GM21360 (cell line): ENCODE results near the gene BHMT.
"Not testable (repeated sequence)": the region's sequence is repeated elsewhere in the genome, so short reads cannot be mapped to it uniquely, and the experiment has no call there.

Experiments
- ATAC-seq: cut with Tn5 transposase; IDR thresholded peaks from one replicate; pipeline ENCODE4 v1.9.1; 2021; ENCODE audit warnings: mild to moderate bottlenecking, moderate library complexity; ENCODE audit not compliant: unreplicated experiment

Gene BHMT

GRCh38 chr5:79111960-79112702 is 522 bp downstream of the BHMT start:
- ATAC-seq, result no peak

GRCh38 chr5:79112703-79113058 is 1.1 kb downstream of the BHMT start:
- ATAC-seq, result no peak

- no peak for ATAC-seq
Observed at GRCh38 chr5:79119486-79119885, 7.9 kb downstream of the BHMT start.

DNA sequence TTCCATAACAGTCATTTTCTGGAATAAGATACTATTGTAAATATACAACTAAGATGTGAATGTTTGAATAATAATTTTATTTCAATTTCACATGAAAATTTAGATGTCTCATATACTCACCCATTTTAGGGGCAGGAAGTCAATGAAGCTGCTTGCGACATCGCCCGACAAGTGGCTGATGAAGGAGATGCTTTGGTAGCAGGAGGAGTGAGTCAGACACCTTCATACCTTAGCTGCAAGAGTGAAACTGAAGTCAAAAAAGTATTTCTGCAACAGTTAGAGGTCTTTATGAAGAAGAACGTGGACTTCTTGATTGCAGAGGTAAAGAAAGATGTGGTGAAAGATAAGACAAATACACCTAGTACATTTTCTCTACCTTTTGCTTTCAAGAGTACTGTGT is 8.6 kb downstream of the BHMT start:
- no peak for ATAC-seq

GRCh38 chr5:79122973-79123372 is 11.4 kb downstream of the BHMT start:
- no peak for ATAC-seq

DNA sequence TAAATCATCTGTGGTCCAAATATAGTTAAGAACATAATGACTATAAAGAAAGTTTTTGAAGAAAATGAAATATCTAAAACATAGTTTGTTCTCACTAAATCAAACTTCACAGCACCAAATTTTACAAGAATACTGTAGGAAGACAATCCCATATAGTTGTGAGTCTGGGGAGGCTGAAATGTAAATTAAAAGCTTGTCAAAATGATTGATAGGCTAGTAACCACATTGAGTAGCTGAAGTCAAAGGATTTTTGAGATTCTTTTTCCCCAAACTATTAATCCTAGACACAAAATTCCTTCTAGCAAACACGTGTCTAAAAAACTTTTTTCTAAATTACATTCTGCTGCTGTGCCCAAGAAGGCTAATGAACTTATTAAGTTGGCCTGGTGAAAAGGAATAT is 13.0 kb downstream of the BHMT start:
- ATAC-seq, result no peak

DNA sequence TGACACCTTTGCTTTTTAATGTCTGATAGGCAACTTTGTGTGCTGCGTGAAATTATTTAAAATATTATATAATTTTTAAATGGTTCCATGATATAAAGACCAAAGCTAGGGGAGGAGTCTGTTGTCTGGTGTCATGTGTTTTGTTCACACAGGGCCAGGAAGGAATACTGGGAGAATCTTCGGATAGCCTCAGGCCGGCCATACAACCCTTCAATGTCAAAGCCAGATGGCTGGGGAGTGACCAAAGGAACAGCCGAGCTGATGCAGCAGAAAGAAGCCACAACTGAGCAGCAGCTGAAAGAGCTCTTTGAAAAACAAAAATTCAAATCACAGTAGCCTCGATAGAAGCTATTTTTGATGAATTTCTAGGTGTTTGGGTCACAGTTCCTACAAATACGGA is 19.2 kb downstream of the BHMT start:
- no peak for ATAC-seq

DNA sequence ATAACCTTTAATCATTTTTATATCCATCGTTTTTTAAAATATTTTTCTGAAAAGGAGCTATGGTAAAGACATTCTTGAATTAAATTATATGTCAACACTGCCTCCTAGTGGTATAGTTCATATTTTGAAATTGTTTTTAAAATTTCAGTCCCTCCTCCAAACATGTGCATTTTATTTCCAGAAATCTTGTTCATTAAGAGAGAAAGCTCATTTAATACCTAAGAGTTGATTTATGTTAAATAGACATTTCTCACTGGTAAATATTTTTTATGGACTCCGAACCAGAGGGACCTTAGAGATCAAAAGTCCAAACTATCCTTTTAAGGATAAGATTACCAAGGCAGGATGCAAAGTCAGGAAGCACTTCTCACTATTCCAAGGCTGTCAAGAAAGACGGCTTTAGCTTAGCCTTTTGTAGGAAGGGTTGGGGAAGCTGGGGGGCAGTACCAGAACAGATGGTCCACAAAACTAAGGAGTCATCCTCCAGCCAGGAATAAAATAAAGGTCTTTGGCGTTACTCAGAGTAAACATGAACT is 21.6 kb downstream of the BHMT start:
- no peak for ATAC-seq

- ATAC-seq, result no peak
Observed at GRCh38 chr5:79133657-79134451, 22.2 kb downstream of the BHMT start.

DNA sequence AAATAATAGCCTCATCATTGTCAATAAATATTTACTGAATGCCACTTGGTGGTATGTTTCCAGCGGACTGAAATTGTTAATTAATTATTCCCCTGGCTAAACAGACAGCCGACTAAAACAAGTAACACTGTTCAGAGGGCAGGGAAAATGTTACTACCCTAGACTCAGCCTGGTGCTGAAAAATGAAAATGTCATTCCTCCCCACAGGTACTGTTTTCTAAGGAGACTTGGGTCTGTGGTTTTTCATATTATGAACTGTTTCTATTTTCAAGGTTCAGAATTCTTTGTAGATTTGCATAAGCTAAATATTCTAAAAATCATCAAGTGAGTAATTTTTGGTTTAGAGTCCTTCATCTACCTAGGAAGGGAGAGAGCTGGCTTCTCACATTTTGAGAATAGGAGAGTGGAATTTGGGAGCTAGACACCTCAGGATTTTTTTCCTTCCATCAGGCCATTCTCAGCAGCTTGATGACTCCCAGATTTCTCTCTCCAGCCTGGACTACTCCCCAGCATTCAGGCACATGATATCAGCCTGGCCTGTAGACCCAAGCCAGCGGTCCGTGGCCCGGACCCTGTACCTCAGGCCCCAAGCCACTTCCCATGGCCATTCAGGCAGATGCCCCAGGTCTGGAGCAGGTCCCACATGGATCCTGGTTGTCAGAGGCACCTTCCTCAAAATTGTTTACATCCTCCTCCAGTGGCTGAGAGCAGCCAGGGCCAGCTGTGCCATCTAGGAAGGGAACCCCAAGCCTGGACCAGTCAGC is 24.4 kb downstream of the BHMT start:
- ATAC-seq, result no peak

DNA sequence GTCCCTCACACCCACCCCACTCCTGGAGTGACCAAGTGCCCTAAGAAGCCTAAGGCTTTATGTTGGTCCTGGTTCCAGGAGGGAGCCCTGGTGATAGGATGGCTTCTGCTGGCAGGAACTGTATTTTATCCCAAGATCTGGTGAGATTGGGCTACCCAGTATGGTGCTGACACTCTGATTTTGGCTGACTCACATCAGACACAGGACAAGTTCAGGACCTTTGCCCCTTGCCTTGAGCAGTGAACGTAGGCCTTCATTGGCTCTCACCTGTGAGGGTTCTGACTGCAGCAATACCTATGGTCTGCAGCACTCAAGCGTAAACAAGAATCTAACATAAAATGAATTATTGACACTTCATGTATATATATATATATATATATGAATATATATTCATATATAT is 25.0 kb downstream of the BHMT start:
- ATAC-seq, result no peak

- no peak for ATAC-seq
Observed at GRCh38 chr5:79140553-79140952, 28.9 kb downstream of the BHMT start.

DNA sequence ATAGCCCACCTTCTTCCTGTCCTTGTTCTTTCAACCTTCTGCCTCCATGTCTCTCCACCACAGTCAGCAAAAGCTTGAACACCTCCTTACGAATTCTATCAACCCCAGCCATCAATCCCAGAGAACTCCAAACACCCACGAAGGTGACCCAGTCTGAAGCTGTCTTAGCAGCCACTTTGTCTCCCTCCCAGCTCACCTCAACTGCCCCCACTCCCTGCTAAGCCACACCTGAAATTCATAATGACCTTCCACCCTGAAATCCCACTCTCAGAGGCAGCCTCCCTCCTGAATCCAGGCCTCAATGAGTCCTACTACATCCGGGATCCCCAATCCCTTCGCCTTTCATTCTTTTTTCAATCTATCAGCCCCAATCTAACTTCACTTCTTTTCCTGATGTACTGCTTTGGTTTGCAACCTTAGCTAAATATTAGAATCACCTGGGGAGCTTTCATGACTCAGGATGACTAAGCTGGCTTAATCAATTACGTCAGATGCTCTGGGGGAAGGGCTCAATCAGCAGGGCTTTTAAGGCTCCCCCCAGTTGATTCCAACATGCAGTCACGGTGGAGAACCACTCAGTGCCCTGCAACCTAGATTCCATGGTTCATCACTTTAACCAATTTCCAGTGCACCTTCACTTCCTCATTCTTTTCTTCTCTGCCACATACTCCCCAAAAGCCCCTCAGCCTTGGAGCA is 32.2 kb downstream of the BHMT start:
- no peak for ATAC-seq

DNA sequence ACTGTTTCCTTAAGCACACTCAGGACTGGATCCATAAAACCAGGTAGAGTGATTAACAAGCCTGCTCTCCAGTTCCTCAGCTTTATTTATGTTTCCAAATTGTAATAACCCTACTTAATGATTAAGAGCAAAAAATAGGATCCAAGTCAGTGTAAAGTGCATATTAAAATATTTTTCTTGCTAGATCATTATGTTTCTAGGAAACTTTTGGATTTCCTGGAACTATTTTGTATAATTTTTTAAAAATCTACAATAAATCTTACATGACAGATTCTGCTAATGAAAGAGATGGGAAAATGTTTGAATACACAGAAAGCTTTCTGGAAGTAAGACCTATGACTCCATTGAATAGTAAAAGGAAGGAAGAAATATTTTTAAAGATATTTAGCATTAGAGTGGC is 35.5 kb downstream of the BHMT start:
- ATAC-seq, result no peak

- no peak for ATAC-seq
Observed at GRCh38 chr5:79149433-79149832, 37.8 kb downstream of the BHMT start.

DNA sequence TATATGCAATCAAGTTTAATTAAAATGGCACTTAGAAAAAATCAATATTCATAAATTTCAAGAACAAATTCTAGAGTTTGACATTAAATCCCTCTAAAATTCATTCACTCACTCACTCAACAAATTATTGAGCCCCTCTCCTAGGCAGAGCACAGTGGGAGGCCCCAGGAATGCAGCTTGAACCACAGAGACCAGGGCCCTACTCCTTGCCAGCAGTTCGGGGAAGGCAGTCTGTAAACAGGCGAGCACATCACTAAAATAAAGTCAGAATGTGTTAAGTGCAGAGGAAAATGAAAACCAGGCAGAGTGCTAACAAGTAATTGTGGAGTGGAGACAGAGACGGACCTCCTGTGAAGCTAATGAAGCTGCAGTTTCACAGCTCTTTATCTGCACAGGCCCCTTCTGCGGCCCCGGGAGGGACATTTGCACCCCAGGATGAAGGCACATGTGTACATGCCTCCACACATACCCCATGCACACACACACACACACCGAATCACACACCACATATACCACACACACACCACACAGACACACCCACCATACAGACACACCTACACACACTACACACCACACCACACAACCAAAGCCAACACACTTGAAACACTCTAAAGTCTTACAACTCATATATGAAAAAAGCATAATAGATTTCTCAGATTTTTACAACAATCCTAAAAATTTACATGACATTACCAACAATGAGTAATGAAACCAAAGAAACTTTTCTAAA is 40.5 kb downstream of the BHMT start:
- no peak for ATAC-seq

DNA sequence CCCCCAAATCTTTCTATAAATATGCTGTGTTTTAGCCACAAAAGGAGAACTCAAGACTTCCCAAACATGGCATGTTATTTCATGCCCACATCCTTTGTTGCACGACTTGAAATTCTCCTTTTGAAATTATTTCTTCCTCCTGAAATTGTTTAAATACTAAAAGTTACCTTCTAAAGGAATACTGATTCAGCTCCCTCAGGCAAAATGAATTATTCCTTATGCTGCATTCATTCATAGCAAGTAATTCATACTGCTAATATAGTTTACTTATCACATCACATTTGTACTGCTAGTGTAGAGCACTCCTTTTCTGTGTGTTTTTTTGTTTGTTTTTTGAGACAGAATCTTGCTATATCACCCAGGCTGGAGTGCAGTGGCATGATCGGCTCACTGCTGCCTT is 45.7 kb downstream of the BHMT start:
- no peak for ATAC-seq

DNA sequence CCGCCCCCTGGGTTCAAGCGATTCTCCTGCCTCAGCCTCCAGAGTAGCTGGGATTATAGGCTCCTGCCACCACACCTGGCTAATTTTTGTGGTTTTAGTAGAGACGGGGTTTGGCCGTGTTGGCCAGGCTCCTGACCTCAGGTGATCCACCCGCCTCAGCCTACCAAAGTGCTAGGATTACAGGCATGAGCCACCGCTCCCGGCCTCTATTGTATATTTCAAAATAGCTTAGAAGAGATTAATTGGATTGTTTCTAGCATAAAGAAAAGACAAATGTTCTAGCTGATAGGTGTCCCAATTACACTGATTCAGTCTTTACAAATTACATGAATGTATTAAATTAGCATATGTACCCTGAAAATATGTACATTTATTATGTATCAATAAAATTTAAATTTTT is 50.0 kb downstream of the BHMT start:
- ATAC-seq, result not testable (repeated sequence)

DNA sequence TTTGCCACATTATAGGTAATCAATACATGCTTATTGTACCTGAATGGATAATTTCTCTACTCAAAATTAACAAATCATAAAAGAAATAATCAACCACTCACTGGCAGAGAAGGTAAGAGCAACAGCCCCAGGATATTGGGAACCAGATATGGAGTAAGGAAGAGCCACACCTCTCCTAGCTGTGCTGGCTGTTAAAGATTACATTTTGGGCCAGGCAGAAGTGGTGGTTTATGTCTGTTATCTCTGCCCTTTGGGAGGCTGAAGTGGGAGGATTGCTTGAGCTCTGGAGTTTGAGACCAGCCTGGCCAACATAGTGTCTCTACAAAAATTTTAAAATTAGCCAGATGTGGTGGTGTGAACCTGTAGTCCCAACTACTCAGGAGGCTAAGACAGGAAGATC is 56.4 kb downstream of the BHMT start:
- no peak for ATAC-seq

- ATAC-seq, result no peak
Observed at GRCh38 chr5:79170661-79171060, 59.1 kb downstream of the BHMT start.
